ENCODE data around the gene TGFBR3. TPM values are rescaled to one million over a fixed set of nuclear protein-coding genes. Genes with fewer than 3 reads are reported as not detected.

Gene TGFBR3
- total RNA-seq, 2 experiments from 2014 or later = 31.5 to 36.6 TPM

DNA sequence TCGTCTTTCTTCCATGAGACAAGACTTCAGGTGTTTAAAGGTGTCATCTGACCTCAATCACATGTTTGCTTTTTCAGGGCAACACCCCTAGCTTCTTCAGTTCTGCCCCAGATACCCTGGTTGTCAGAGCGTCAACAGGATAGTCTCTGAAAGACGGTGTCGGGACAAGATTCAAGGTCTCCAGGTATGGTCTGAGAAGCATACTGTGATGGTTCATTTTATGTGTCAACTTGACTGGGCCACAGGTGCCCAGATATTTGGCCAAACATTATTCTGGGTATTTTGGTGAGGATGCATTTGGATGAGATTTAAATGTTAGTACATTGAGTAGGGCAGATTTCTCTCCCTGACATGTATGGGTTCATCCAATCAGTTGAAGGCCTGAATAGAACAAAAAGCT is 148.3 kb downstream of the TGFBR3 start:
- DNase-seq (no peak), ATAC-seq (ENCODE audit: poor library complexity) (no peak)
- no peak overlapping the region for H3K27ac ChIP-seq (ENCODE audit: low read depth in 1 of 2, low read length in 2 of 2)
- no peak overlapping the region for H3K4me3 Mint-ChIP-seq
- TF ChIP-seq, protein P1, sequence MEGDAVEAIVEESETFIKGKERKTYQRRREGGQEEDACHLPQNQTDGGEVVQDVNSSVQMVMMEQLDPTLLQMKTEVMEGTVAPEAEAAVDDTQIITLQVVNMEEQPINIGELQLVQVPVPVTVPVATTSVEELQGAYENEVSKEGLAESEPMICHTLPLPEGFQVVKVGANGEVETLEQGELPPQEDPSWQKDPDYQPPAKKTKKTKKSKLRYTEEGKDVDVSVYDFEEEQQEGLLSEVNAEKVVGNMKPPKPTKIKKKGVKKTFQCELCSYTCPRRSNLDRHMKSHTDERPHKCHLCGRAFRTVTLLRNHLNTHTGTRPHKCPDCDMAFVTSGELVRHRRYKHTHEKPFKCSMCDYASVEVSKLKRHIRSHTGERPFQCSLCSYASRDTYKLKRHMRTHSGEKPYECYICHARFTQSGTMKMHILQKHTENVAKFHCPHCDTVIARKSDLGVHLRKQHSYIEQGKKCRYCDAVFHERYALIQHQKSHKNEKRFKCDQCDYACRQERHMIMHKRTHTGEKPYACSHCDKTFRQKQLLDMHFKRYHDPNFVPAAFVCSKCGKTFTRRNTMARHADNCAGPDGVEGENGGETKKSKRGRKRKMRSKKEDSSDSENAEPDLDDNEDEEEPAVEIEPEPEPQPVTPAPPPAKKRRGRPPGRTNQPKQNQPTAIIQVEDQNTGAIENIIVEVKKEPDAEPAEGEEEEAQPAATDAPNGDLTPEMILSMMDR (IDR thresholded peaks at IDR 0.05) = no peak
- no peak overlapping the region for H3K27ac Mint-ChIP-seq
- H3K27me3 ChIP-seq (ENCODE audit: control insufficient read depth in 1 of 2, insufficient read depth in 2 of 2, low read length in 2 of 2) = no peaks in the 10 kb centered on the region
- H3K36me3 ChIP-seq (ENCODE audit: insufficient read depth, low read length) = peaks cover 9% of the 10 kb centered on the region
- H3K4me1 ChIP-seq (ENCODE audit: insufficient read depth, low read length) = peaks cover under 1% of the 10 kb centered on the region
- peaks cover 6% of the 10 kb centered on the region for H3K4me1 Mint-ChIP-seq (ENCODE audit: low read depth)
- no peaks in the 10 kb centered on the region for H3K27me3 Mint-ChIP-seq
- ChIA-PET CTCF (no interaction called here), POLR2A (no interaction called here)
- peaks cover 32% of the 10 kb centered on the region for H3K36me3 Mint-ChIP-seq (ENCODE audit: low read depth)
- H3K9me3 Mint-ChIP-seq = no peaks in the 10 kb centered on the region
- intact Hi-C loops (cut with DNase I, micrococcal nuclease) = no loop called here
- no peak overlapping the region for H3K4me3 ChIP-seq (ENCODE audit: low read length)
- no peaks in the 10 kb centered on the region for H3K9me3 ChIP-seq (ENCODE audit: control insufficient read depth in 1 of 2, insufficient read depth in 1 of 2, low read length in 2 of 2)

DNA sequence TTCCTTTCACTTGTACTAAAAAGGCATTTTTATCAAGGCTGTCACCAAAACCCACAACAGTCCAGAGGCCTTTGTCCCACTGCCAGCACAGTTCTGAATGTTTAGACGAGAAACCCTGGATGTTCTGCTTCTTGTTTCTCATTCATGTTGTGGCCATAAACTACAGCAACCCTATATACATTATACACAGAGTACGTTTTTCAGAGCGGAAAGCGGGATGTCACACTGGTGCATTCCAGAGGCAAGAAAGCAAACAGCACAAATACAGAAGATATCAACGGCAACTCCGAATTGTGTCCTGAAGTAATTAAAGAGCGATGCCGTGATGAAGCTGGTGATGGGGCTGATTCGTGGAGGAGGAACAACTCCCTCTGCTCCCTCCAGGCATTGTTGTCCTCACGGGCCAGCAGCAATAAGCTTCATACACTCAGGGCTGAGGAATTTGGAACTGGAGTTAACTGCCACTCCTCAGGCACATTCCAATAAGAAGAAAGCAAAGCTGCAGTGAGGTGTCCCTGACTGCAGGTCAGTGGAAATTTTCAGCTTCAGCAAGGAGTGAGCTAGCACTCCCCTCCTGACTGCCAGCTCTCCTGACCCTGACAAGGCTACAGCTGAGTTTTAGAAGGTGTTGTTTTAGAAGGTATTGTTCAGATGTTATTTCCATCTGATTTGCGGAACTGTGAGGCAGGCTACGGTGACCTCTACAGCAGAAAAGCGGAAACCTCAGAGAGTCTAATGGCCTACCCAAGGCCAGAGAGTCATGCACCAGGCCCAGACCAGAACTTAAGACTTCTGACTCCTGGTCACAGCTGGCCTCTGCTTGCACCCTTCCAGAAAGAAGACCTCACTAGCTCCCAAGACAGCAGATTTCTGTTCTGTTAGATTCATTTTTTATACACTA is 149.0 kb downstream of the TGFBR3 start:
- Mint-ChIP-seq H3K36me3 (ENCODE audit: low read depth) (peaks cover 31% of the 10 kb centered on the region), H3K4me3 (no peak overlapping the region), H3K27me3 (no peaks in the 10 kb centered on the region), H3K27ac (no peak overlapping the region), H3K4me1 (ENCODE audit: low read depth) (peaks cover 13% of the 10 kb centered on the region), H3K9me3 (no peaks in the 10 kb centered on the region)
- TF ChIP-seq, protein P1 (IDR thresholded peaks at IDR 0.05) = no peak
- POLR2A ChIA-PET = no interaction called here
- peaks cover 9% of the 10 kb centered on the region for H3K36me3 ChIP-seq (ENCODE audit: insufficient read depth, low read length)
- no peak for DNase-seq
- no peak overlapping the region for H3K4me3 ChIP-seq (ENCODE audit: low read length)
- CTCF ChIA-PET = no interaction called here
- intact Hi-C loops (cut with DNase I, micrococcal nuclease) = no loop called here
- no peaks in the 10 kb centered on the region for H3K27me3 ChIP-seq (ENCODE audit: control insufficient read depth in 1 of 2, insufficient read depth in 2 of 2, low read length in 2 of 2)
- ATAC-seq (ENCODE audit: poor library complexity) = no peak
- H3K9me3 ChIP-seq (ENCODE audit: control insufficient read depth in 1 of 2, insufficient read depth in 1 of 2, low read length in 2 of 2) = no peaks in the 10 kb centered on the region
- peaks cover 7% of the 10 kb centered on the region for H3K4me1 ChIP-seq (ENCODE audit: insufficient read depth, low read length)
- H3K27ac ChIP-seq (ENCODE audit: low read depth in 1 of 2, low read length in 2 of 2) = no peak overlapping the region

DNA sequence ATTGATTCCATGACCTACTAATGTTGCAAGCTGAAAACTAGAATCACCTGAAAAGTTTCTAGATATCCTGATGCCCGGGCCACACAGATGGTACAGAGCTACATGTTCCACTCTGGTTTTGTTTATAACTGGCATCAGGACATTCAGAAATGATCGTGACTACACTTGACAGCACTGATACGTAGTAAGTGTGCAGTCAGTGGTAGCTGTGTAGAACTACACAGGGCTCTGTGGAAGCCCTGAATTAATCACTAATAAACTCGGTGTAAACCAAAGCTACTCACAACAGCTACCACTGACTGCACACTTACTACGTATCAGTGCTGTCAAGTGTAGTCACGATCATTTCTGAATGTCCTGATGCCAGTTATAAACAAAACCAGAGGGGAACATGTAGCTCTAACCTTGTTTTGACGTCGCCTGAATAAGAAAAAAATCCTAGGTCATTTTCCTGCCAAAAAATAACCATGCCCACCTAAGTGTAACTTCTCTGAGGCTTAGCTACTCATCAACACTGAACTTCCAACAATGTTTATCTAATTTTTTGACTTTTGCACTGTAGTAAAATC is 149.7 kb downstream of the TGFBR3 start:
- ChIA-PET POLR2A (no interaction called here), CTCF (no interaction called here)
- H3K27ac ChIP-seq (ENCODE audit: low read depth in 1 of 2, low read length in 2 of 2) = no peak overlapping the region
- DNase-seq (no peak), ATAC-seq (ENCODE audit: poor library complexity) (no peak)
- H3K4me1 Mint-ChIP-seq (ENCODE audit: low read depth) = peaks cover 20% of the 10 kb centered on the region
- peaks cover 9% of the 10 kb centered on the region for H3K36me3 ChIP-seq (ENCODE audit: insufficient read depth, low read length)
- TF ChIP-seq, protein P1 (IDR thresholded peaks at IDR 0.05) = no peak
- H3K4me1 ChIP-seq (ENCODE audit: insufficient read depth, low read length) = peaks cover 14% of the 10 kb centered on the region
- H3K9me3 Mint-ChIP-seq = no peaks in the 10 kb centered on the region
- H3K36me3 Mint-ChIP-seq (ENCODE audit: low read depth) = peaks cover 25% of the 10 kb centered on the region
- no peak overlapping the region for H3K4me3 Mint-ChIP-seq
- no peaks in the 10 kb centered on the region for H3K27me3 Mint-ChIP-seq
- H3K27ac Mint-ChIP-seq = no peak overlapping the region
- no peaks in the 10 kb centered on the region for H3K27me3 ChIP-seq (ENCODE audit: control insufficient read depth in 1 of 2, insufficient read depth in 2 of 2, low read length in 2 of 2)
- intact Hi-C loops (cut with DNase I, micrococcal nuclease) = no loop called here
- no peaks in the 10 kb centered on the region for H3K9me3 ChIP-seq (ENCODE audit: control insufficient read depth in 1 of 2, insufficient read depth in 1 of 2, low read length in 2 of 2)
- H3K4me3 ChIP-seq (ENCODE audit: low read length) = no peak overlapping the region
